ENCODE data around the gene EPHA6.

The EPHA6 gene

DNA sequence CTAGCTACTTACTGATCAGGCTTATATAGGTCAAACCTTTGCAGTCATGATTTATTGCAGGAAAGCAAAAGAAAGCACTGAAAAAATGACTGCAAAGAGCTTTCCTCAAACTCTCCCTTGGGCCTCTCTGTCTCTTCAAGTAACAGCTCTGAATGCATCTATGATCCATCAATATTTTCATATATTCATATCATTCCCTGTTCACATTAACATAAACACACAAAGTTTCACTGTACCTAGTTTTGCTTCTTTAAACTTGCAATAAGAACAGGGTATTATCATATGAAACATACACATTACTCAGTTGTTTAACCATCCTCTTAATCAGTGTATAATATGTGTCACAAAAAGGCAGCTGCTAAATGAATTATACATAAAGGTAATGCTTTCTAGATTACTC, 842.2 kb downstream of the EPHA6 start:
- no peak for DNase-seq

DNA sequence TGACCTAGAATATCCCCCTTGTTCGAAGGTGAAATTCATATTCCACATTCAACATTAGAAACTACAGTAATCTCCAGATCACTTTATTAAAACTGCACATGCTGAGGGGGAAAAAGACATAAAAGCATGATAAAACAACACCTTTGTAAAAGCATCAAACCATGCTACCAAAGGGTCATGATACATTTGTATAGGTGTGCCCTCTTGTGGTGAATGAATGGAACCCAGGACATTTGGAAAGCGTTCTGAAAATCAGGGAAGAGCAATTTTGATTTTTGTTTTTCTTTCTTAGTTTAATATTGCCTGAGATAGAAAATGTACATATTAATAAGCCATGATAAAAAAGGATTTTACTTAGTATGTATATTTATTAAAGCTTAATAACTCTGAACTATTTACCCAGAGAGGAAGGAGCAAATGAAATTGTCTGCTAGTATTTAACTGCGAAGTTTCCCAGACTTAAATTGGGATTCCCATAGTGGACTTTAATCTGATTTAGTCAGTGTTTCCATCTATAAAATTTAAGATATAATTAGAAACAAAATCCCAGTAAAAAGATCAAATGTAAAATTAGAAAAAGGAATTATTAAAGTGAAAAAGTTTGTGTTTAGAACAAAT, 844.4 kb downstream of the EPHA6 start:
- DNase-seq: no peak

DNA sequence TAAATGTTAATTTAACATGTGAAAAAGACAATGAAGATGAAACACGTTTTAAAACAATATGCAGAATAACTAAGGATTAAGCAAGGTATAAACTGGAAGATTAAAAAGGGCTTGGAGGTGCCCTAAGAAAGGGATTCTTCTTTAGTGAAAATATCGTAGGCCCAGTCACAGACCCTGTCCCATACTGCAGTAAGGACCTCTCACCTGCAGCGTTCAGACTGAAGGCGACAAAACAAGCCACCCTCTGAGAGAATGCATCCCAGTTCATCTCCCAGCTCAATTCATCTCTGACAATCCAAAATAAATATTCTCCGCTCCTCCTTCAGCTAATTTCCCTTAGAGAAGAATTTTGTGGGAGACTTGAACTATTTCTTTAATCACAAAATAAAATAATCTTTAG, 847.9 kb downstream of the EPHA6 start:
- no peak for DNase-seq

DNA sequence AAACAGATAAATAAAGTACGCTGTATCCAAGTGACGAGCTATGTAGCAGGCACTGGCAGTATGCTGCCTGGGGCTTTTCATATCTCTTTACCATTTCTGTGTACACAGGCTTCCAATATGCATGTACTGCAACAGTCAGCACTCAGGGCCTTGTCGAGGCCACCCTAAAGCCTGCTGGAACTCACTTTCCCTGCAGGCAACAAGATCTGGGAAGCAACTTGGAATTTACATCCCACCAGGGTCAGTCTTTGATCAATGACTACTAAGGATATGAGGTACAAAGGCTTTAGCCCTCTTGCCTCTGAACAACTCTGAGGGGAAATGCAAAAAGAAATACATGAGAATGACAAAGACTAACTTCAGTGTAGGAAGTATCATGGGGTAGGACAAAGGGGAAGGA, 848.4 kb downstream of the EPHA6 start:
- no peak for DNase-seq

DNA sequence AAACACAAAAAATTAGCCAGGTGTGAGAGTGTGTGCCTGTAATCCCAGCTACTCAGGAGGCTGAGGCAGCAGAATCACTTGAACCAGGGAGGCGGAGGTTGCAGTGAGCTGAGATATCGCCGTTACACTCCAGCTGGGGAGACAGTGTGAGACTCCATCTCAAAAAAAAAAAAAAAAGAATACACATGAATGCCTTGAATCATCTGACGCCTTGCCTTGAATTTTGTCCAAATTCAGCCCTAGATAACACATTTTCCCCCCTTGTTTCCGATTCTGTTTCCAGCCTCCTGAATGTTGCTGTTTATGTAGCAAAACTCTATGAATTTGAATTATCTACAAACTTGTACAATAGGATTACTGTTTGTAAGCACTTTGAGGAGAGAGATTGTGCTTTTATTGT, 851.5 kb downstream of the EPHA6 start:
- DNase-seq: no peak

DNA sequence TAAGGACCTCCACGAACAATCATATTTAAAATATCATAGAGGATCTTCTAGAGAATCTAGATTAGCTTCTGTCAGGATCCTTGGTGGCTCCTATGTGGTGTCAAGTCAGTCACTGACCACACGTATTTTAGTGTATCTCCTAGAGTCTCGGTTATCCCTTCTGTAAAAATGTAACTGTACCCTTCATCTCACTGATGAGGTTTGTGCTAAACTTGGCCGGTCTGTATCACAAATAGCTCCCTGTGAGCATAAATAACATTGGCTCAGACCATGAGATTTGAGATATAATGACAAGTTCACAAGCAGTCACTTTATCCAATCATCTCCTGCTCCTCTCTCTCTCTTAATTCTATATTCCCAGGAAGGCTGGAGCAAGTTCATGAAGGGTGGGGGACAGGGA, 856.6 kb downstream of the EPHA6 start:
- DNase-seq: no peak

DNA sequence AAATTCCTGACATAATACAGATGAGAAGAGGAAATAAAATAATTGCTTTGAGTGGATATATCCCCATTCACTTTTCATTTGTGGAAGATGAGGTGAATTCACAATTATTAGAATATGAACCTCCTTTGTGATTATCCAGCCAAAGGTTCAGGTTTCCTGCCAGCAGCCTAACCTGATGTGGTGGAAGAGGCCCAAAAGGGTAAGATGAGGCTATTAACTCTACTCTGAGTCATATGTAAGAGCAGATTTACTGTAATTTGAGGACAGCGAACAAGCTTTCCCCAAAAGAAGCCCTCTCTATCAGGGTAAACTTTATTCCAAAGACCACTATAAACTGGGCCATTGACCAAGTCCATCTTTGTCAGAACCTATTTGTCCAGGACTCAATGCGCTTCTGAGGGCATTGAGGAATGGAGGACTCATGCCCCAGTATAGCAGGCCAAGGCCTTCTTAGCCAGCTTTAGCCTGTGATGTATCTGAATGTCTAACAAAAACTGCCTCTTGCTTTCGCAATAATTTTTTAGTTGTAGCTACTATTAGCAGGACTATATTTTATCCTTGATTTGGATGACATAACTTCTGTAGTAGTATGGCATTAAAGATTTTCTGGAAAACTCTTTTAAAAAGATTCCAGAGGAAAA, 859.1 kb downstream of the EPHA6 start:
- no peak for DNase-seq

DNA sequence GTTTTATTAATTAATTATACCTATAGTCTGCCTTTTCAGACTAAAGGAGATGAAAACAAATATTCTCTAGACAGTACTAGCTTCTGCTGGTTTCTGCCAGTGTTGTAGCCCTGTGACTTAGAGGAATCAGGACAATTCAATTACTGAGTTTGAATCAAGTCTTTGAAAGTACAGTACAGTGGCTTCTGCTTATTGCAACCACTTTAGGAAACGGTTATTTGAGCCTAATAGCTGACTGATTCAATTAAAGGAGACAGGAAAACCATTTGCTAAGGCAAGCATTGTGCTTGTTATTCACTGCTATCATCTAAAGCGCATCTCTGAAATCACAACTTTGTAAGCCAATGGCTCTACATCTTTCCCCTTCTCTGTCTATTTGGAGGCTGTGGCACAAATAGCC, 860.1 kb downstream of the EPHA6 start:
- DNase-seq: no peak

DNA sequence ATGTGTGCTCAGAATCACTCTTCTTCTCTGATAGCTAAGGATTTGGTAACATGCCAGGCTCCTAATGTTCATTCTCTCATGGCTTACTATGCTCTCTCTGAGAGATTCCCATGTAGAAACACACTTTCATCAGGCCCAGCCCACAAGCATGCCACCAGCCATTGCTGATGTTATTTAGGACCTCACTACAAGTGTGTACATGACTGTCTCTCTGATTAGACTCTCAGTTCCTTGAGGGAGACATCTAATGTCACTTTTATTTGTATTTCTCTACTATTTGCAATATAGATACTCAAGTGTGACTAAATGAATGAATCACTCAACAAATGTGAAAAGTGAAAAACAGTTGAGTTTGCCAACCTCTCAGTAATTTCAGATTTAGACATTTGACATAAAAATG, 865.8 kb downstream of the EPHA6 start:
- no peak for DNase-seq

DNA sequence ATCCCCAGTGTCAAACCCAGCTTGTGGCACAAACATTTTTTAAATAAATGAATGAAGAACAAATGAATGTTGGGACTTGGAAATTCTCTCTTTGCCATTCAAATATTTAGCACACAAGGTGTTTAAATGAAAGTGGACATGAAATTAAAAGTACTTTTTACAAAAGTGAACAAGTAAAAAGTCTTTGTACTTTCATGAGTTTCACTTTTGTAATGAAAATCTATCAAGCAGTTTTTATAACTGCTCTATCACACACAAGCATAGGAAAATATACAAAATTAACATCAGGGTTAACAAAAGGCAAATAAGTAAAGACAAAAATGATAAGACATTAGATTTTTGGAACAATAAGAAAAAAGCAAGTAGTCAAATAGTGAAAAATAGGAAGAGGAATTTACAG, 866.3 kb downstream of the EPHA6 start:
- no peak for DNase-seq

DNA sequence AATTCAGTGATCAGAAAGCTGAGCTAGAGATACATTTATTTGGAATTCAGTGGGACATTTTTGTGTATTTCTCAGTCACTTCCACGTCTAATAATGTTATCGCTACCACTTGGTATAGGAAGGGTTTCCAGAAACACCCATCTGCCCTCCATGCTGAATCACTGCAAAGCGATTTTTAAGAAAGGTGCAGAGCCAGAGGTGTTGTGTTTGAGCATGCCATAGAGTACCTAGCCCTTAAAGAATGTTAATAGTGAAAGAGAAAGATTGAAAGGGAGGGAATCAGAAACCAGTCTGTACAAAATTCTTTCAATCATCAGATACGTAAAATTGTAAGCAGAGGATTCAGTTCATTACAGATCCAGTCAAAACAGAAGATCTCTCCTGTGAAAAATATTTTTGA, 870.1 kb downstream of the EPHA6 start:
- no peak for DNase-seq

DNA sequence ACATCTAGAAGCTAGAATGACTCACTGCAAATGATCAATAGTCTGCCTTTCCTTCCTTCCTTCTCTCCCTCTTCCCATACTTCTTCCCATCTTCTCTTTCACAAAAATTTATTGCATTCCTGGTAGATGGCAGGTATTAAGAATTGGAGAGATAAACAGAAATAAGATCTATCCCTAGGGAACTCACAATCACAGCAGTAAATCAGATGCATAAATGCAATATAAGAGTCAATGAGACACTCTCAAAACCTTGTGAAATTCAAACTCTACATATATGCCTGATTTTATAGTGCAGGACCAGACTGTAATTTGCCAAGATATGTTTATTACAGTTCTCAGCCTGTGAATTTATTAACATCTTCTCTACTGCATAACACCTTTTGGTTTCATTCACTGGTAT, 871.9 kb downstream of the EPHA6 start:
- no peak for DNase-seq

DNA sequence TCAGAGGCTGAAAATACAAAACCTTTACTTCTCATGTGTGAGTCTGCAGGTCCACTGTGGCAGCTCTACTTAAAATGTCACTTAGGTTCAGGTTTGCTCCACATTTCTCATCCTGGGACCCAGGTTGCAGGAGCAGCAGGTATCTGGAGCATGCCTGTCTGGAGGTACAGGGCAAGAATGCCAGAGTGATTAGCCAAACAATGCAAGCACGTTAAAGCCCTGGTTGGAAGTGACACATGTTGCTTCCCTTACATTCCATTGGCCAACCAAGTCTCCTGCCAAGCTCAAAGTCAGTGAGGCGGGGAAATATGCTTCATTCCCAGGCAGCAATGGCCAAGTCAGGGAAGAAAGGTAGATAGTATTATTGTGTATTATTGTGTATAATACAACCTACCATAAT, 873.3 kb downstream of the EPHA6 start:
- no peak for DNase-seq

DNA sequence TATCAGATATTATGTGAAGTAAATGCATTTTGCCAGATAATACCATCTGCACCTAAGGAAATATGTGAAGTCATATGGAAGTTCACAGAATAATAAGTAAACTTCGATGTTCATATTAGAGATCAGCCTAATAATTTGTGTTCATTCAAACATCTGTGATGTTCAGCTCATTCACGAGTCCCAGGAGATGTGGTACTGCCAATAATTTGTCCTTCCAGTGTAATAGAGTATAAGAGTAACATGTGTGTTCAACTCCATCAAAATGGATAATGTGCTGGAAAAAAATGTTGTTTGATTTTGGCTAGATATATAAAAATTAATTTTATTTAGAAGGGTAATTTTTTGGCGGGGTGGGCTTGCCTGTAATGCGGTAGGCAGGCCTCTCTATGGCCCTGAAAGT, 874.7 kb downstream of the EPHA6 start:
- no peak for DNase-seq

DNA sequence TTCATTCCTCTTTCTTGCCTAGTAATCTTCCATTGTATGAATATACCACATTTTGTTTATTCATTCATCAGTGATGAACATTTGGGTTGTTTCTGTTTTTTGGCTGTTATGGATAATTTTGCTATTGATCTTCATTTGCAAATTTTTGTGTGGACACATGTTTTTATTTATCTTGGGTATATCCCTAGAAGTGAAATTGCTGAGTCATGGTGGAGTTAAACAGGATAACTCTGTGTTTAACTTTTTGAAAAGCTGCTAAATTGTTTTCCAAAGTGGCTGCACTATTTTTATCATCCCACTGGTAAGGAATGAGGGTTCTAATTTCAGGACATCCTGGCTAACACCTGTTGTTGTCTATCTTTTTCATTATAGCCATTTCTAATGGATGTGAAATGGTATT, 875.6 kb downstream of the EPHA6 start:
- DNase-seq: no peak

DNA sequence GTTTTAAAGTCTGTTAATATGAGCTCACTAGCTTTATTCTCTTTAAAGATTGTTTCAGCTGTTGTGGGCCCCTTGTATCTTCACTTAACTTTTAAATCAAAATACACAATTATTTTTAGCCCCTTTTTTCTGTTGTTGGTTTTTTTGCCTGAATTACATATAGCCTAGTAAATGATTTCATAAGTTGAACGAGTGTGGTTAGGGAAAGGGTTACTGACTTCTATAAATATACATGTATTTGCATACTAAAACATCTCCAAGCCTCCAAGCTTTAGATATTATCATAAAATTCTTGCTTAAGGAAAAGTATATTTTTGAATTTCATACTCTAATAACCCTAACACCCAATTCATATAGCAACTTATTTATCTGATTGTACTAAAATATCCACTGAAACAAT, 877.0 kb downstream of the EPHA6 start:
- DNase-seq: no peak

DNA sequence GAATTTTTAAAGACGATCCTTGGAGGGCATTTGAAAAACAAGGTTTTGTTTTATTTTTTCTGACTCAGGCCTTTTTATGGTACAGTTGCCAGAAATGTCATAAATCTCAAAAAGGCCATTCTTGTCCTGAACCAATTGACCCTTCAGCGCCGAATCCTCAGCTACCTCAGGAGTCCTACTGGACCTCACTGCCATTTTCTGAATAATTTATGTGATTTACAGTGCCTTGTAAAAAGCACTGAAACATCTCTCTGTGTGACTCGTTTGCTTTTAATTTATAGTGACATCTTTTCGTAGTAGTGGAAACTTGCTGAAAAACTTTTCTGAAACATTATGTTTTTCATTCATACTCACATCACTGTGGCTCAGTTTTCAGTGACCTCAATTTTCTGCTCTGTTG, 878.0 kb downstream of the EPHA6 start:
- DNase-seq: no peak

DNA sequence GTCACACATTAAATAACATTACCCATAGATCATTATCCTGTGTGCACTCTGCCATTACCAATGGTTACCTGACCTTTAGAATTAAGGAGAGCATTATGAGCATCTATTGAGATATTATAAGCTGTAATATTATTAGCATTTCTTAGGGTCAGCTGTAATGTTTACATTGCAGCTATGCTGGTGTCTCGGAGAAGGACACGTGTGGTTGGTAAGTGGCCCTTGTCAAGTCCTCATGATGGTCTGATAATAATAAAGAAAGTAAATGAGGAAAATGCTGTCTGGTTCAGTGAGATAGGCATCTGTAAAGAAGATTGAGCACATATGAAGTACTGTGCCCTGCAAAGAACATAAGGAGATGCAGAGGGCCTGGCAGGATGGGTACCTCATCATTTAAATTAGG, 878.4 kb downstream of the EPHA6 start:
- no peak for DNase-seq

DNA sequence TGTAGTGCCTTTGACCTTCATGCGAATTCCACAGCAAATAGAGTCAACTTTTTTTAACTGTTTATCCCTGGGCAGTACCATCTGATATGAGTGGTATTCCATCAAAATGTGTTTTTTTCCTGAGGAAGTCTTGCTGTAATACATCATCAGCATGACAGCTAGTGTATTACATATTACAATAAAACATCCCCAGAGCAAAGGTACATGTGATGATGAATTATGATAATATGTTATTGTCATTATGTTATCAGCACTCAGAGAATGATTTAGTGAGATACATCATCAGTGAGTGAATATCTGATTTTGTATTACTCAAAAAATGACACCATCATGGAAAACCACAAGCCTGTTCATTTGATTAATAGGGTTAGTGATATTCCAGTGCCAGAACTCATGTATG, 880.5 kb downstream of the EPHA6 start:
- DNase-seq: no peak

DNA sequence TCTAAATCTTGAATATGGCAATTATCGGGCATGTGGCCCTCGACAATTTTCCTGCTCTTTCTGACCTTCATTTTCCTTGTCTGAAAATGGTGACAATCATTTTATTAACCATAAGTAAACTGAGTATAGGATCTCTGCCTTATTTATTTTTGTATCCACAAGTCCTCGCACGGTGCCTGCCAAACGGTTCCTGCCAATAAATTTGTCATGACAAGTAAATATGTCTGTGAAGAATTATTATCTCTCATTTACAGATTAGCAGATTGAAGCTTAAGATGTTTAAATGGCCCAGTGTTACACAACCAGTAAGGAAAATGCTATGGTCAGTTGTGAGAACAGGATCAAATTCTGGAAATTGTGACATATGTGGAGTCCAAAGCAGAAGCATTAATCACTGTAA, 884.3 kb downstream of the EPHA6 start:
- DNase-seq: no peak

DNA sequence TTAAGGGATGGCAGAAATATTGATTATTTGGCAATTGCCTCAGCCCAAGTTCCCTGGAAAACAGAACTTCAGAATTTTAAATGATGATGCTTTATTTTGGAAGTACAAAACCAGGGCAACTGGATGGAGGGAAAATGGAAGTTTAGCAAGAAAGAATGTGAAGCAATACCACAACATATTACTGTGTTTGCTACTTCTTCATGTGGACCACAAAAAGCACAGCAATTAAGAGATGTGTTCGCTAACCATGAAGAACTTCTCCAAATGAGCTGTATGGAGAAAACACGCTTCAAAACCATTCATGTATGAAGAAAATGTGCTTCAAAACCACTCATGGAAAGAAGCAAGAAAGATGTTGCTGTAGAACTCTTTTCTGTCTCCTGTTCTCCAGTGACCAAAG, 885.5 kb downstream of the EPHA6 start:
- no peak for DNase-seq

DNA sequence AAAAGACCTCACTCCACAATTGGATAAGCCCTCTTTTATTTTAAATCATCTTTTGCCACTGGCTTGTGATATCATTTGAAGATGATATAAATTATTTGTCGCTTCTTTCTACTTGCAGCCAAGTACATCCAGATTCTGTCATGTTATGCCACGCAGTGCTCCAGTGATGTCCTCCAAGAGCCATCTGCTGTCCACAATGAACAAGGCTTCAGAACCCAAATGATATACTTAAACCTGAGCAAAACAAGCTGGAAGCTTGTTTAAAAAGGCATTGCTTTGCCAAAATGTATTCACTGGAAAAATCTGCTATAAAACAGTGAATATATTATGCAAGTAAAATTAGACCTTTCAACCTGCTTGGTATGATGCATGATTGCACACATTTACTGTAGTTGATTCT, 891.4 kb downstream of the EPHA6 start:
- DNase-seq: no peak

DNA sequence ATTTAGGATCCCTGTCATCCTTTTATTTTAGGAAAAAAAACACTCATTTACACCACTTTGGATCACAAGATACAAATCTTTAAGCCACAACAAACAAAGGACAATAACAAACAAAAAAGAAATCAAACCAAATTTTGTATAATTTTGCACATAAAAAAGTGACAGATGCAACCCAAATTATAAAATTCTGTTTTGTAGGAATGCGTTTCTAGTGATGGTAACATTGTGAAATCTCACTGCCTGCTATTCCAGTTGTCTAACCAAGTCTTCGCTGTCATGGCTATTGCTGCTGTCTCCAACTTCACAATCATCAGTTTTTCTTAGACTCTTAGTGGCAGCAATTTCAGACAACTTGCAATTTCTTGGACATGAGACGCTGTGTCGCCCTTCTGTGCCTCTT, 891.8 kb downstream of the EPHA6 start:
- DNase-seq: no peak

DNA sequence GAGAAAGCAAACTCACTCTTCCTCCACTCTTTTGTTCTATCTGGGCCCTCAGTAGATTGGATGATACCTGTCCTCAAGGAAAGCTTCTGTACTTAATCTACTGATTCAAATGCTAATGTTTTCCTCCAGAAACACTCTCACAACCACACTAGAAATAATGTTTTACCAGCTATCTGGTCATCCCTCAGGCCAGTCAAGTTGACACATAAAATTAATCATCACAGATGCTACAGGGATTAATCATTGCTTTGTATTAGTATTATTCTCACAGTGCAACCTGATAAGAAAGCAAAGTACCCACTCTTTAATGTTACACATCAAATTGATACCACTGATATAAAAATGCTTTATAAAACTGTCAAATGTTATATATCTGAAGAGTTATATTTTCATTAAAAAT, 897.3 kb downstream of the EPHA6 start:
- DNase-seq: no peak

DNA sequence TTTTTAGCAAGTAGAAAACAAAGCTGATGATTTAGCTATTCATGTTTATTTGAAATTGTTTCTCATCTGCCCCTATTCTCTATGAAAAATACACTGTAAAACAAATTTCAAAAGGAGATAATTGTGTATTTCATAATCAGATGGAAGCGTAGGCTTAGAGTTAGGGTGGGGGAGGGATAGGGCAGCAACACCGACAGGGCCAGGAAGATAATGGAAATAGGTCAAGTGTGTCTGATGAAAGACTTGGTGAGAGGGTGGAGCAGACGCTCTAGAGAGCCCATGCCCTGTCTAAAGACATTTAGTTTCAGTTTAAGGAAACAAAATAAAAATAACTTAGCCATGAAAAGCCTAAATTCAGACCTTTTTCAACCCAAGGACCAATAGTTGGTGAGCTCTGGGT, 898.5 kb downstream of the EPHA6 start:
- no peak for DNase-seq
